ENCODE results near the gene FKRP. TPM values are rescaled to one million over a fixed set of nuclear protein-coding genes. Genes with fewer than 3 reads are reported as not detected.

The FKRP gene
- polyA plus RNA-seq, 3 donors: 16.2 to 18.4 (median 17.6) TPM

GRCh38 chr19:46730595-46730994 lies 15.3 kb upstream of the FKRP start:
- DNase-seq (ENCODE audit: low read depth in 3 of 3, low spot score in 2 of 3): no peak

- no peak for DNase-seq (ENCODE audit: low read depth in 3 of 3, low spot score in 2 of 3)
These were observed 14.8 kb upstream of the FKRP start for GRCh38 chr19:46731007-46731501.

DNA sequence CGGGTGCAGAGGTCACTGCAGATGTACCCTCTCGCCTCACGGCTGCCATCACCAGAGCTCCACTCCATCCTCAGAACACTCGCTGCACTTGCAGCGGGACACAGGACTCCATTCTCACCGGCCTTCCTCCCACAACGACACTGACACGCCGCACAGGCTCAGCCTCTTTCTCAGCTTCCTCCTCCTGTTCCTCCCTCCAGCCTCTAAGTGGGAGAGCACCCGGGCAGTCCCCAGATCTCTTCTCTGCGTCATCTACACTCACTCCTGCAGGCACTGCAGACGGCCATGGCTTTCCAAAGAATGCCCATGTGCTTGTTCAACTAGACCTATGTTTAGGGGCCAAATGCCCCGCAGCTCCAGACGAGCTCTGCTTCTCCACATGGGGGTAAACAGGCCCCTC lies 14.3 kb upstream of the FKRP start:
- DNase-seq (ENCODE audit: low read depth in 3 of 3, low spot score in 2 of 3): no peak

DNA sequence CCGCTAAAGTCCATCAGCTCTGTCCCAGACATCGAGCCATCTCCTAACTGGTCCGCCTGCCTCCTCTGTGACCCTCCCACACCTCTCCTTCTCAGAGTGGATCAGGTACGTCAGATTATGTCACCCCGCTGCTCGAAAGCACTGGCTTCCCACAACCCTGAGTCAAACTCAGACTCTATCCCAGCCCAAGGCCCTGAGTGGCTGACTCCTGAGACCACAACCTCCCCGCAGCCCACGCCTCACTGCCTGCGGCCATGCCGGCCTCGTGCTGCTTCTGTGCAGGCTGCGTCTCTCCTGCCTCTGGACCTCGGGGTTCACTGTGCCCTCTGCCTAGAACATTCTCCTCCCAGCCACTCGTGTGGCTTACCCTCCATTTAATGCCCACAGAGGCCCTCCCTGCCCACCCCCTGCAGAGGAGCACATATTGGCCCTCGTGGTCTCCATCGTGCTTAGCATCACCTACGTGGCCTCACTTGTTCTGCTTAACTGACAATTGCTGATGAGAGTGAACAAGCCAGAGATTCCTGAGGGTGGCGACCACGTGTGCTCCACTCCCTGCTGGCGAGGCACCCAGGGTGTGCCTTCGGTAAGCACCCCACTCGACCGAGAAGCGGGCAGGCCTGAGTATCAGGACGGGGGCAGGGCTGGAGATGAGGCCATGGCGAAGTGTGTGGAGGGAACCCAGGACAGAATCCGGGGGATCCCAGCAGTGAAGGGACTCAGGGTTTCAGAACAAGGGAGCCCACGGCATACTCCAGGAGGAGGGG lies 13.5 kb upstream of the FKRP start:
- no peak for DNase-seq (ENCODE audit: low read depth in 3 of 3, low spot score in 2 of 3)

GRCh38 chr19:46732966-46733689 lies 12.7 kb upstream of the FKRP start:
- DNase-seq (ENCODE audit: low read depth in 3 of 3, low spot score in 2 of 3): no peak

- no peak for DNase-seq (ENCODE audit: low read depth in 3 of 3, low spot score in 2 of 3)
These were observed 12.1 kb upstream of the FKRP start for GRCh38 chr19:46733690-46734292.

DNA sequence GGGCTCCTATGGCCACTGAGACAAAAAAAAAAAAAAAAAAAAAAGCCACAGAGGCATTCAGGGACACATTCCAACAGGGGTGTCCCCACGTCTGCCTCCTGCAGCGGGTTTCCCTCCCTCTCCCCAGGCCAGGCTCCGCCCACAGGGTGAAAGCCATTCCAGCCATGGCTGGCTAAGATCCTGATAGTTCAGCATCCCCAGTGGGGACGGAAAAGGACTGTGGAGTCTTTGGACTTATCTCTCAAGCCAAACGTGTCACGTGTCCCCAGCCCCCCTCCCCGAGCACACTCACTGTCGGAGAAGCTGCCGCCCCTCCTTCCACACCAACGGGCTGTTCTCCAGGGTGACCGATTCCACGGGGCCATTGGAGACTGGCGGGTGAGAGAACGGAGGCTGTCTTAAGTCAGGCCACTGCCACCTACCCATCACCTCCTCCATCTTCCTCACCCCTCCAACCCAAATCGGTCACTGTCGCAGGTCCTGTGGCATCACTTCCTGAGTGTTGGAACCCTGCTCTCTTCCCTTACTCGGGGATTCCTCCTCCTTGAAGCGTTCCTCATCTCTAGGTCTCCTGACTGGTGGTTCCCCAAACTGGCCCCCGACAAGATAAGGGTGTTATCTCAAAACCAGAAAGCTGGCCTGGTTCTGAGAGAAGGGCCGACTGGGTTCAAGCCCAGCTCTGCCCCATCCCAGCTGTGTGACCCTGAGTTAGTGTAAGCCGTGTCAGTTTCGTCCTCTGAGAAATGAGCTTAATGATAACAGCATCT lies 9.1 kb upstream of the FKRP start:
- no peak for DNase-seq (ENCODE audit: low read depth in 3 of 3, low spot score in 2 of 3)

DNA sequence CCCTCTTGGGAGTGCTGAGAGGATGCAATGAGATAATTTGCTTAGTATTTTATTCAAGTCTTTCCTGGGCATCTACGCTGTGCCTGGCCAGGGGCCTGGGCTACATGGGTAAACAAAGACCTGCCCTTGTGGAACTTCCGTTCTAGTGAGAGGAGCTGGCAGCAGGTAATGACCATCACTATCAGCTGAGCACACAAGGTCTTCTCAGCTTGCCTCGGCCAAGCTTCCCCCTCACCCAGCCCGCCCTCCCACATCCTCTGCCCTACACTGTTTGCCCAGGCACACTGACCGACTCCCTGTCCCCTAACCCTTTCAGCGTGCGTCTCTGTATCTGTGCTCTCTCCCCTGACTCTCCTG lies 8.6 kb upstream of the FKRP start:
- DNase-seq (ENCODE audit: low read depth in 3 of 3, low spot score in 2 of 3): no peak

- no peak for DNase-seq (ENCODE audit: low read depth in 3 of 3, low spot score in 2 of 3)
These were observed 8.1 kb upstream of the FKRP start for GRCh38 chr19:46737761-46738171.

DNA sequence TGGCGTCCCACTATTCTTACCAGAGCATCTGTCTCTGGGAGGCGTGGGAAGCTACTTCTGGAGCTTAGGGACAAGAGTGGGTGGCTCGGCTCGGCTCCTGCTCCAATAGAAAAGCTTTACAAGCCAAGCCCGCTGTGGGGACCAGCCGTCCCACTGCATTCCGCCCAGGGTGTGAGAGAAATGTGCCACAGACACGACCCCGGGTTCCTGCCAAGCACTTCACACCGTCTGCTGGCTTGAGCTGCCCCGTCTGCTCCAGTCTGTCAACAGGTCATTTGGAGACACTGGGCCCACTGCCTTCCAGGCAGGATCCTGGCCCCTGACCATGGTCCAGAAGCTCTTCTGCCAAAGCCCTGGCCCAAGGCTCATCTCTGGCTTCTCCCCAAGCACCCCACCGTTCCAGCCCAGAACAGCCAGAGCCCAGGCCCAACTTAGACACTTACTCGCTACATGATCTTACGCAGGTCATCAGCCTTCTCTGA lies 6.5 kb upstream of the FKRP start:
- DNase-seq (ENCODE audit: low read depth in 3 of 3, low spot score in 2 of 3): no peak

DNA sequence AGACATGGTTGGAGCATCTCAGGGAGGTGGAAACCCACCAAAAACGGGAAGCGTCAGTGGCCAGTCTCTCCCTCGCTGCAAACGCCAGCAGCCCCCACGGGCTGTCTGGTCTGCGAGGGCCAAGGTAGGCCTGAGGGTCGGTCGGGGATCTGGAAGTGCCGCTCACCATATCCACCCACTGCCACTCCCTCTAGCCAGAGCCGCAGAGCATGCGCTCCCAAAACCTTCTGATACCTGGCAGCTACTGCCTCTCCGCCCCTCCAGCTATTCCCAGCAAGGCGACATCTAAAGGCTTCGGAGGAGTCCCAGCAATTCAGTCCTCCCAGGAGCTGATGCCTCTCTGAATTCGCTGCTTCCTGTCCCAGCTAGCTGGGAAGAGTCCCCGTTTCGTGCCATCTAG lies 4.4 kb upstream of the FKRP start:
- DNase-seq (ENCODE audit: low read depth in 3 of 3, low spot score in 2 of 3): no peak

DNA sequence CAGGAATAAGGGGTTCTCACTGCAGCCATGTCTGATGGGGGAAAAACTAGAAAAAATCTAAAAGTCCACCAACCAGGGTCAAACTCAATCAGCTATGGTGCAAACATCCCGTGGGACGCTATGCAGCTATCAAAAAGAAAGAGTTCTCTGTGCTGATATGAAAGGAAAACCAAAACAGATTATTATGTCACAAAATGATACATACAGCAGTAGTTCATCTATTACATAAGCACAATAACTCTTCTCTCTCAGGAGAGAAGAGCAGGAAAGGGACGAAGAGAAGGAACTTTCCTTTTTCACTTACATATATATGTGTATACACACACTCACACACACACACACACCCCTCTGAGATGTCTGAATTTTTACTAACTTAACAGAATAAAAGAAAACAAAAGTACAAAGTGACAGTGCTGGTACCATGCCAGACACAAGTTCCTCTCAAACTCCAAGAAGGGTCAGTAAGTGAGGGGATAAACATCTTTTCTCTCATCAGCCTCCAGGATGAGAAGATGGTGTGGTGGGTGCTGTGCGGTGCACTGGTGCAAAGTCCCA lies 2.9 kb upstream of the FKRP start:
- DNase-seq (ENCODE audit: low read depth in 3 of 3, low spot score in 2 of 3): no peak

DNA sequence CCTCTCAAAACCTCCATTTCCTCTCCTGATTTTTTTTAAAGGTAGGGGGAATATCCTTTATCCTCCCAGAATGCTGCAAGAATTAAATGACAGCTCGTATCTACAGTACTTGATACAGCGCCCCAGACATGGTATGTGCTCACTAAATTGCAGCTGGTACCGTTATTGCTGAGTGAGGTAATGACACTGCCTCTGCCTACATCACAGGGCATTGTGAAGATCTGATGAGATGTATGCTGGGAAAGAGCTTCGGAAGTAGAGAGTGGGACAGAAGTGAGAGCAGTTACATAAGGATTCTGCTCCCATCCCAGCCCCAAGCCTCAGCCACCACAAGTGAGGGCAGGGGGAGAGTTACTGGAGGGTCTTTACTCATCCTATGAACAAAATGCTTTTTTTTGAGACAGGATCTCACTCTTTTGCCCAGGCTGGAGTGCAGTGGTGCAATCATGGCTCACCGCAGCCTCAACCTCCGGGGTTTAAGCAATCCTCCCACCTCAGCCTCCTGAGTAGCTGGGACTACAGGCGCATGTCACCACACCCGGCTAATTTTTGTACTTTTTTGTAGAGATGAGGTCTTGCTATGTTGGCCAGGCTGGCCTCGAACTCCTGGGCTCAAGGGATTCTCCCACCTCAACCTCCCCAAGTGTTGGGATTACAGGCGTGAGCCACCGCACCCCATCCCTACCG lies 1.7 kb upstream of the FKRP start:
- no peak for DNase-seq (ENCODE audit: low read depth in 3 of 3, low spot score in 2 of 3)

GRCh38 chr19:46745030-46745429 lies 827 bp upstream of the FKRP start:
- DNase-seq (ENCODE audit: low read depth in 3 of 3, low spot score in 2 of 3): no peak

DNA sequence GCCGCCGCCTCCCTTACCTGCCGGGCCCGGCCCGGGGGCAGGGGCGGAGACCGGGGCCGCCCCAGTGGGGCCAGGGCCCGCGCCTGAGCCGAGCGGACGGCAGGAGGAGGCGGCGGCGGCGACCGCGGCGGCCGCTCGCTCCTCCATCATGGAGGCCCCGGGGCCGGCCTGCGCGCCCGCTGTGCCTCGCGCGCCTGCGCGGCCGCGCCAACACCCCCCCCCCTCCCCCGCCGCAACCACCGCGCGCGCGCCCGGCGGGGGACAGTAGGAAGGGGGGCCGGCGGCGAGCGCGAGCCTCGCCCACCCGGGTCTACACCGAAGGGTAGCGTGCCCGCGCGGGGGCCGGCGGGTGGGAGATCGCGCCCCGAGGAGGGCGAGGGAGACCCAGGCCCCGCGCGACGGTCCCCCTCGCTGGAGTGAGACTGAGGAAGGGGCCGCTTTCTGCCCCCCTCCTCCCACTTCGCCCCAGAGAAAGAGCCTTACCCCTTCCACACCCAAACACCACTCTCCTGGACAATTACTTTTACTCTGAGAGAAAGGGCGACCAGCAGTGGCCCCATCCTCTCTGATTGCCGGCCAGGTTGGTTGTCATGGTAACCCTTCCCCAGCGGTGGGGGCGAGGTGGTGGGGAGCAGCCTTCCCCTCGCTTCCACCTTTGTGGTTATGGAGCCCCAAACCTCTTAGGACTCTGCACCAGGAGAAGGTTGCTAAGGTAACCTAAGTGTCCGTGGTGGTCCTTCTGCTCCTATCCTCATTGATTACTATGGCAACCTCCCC lies 612 bp downstream of the FKRP start, which contains the start of gene STRN4:
Gene STRN4 (minus strand): TSS at position 170 of the 777 bp plus-strand sequence. CDS start 20 bp downstream, at position 150.
- no peak for DNase-seq (ENCODE audit: low read depth in 3 of 3, low spot score in 2 of 3)

DNA sequence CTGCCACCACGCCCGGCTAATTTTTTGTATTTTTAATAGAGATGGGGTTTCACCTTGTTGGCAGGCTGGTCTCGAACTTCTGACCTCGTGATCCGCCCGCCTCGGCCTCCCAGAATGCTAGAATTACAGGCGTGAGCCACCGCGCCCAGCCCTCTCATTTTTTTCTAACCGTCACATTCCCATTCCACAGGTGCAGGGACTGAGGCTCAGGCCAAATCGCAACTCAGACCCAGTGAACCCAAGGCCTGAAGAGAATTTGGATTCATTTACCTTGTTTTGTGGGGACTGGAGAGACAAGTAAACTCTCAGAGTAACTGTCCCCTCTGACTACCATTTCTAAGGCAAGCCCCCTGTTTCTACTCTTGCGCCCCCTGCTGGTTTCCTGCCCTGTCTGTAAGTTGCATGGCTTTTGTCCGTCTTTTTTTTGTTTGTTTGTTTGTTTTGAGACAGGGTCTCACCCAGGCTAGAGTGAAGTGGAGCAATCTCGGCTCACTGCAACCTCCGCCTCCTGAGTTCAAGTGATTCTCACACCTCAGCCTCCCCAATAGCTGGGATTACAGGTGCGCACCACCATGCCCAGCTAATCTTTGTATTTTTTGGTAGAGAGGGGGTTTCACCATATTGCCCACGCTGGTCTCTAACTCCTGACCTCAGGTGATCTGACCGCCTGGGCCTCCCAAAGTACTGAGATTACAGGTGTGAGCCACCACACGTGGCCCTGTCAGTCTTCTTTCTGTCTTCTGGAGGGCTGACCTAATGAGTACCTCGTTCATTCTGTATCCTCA lies 2.7 kb downstream of the FKRP start:
- no peak for DNase-seq (ENCODE audit: low read depth in 3 of 3, low spot score in 2 of 3)

- no peak for DNase-seq (ENCODE audit: low read depth in 3 of 3, low spot score in 2 of 3)
These were observed 7.7 kb downstream of the FKRP start for GRCh38 chr19:46753420-46754155.

All from right renal cortex interstitium (tissue), 3 donors.